Measurements from ENCODE around the gene METTL15.
A peak's percentile ranks its signal among the peaks of the same experiment; 100 is the strongest.

METTL15 gene

DNA sequence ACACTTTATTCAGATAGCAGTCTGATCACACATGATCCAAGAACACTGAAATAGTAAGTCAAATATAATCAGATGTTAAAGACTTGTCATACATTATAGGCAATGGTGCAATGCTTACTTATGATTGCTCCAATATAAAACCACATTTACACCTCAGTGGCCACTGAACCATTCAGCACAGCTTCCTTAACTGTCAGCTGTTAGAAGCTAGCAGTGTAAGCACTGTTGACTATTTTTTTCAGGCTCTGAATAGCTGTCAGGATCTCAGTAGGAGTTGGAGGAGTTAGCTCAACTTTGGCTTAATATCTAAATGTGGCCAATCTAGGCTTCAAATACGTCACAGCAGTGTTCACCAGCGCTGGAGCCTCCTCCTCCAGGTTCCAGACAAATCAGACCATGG lies 36.6 kb downstream of the METTL15 start:
- H3K27ac ChIP-seq = no peak overlapping the region
- H3K36me3 ChIP-seq (replicated peaks) = no peaks in the 10 kb centered on the region
- in situ Hi-C loops (cut with HindIII; ENCODE audit: low pct_ligation_motif_present, low sequenced_read_pairs) = no loop called here
- DNase-seq = no peak
- TF ChIP-seq, protein P1, sequence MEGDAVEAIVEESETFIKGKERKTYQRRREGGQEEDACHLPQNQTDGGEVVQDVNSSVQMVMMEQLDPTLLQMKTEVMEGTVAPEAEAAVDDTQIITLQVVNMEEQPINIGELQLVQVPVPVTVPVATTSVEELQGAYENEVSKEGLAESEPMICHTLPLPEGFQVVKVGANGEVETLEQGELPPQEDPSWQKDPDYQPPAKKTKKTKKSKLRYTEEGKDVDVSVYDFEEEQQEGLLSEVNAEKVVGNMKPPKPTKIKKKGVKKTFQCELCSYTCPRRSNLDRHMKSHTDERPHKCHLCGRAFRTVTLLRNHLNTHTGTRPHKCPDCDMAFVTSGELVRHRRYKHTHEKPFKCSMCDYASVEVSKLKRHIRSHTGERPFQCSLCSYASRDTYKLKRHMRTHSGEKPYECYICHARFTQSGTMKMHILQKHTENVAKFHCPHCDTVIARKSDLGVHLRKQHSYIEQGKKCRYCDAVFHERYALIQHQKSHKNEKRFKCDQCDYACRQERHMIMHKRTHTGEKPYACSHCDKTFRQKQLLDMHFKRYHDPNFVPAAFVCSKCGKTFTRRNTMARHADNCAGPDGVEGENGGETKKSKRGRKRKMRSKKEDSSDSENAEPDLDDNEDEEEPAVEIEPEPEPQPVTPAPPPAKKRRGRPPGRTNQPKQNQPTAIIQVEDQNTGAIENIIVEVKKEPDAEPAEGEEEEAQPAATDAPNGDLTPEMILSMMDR (IDR thresholded peaks at IDR 0.05; ENCODE audit: low read depth, low read length, missing control alignments) = no peak
- H3K4me3 ChIP-seq (ENCODE audit: low read depth, low read length) = no peak overlapping the region
- H3K27me3 ChIP-seq (replicated peaks) = no peaks in the 10 kb centered on the region

DNA sequence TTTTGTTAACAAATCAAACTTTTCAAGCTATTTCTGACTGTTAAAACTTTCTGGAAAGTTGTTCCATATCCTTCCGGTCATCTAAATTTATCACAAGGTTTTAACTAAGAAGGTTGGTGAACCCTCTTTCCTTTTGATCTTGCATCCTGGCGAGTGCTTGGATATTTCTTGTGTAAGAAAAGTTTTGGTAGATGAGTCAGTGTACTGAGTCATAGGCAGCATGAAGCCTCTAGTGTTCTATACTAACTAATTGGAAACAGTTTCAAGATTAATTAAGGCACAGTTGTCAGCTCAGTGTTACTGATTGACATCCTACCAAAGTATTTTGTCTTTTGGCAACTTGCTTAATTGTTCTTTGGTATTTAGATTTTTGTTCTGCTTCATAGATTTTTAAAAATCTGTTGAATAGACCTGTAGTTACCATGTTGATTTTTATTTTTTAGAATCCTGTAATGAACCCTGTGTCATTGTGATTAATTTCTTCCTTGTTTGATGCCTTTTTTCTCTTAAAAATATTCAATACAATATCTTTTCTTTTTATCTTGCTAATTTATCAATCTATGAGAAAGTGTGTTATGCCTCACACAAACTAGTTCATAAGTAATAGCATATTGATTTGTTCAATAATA lies 38.0 kb downstream of the METTL15 start:
- H3K27ac ChIP-seq = no peak overlapping the region
- in situ Hi-C loops (cut with HindIII; ENCODE audit: low pct_ligation_motif_present, low sequenced_read_pairs) = no loop called here
- H3K4me3 ChIP-seq (ENCODE audit: low read depth, low read length) = no peak overlapping the region
- peak; percentile 72 for DNase-seq
- TF ChIP-seq, protein P1 (IDR thresholded peaks at IDR 0.05; ENCODE audit: low read depth, low read length, missing control alignments) = no peak
- no peaks in the 10 kb centered on the region for H3K36me3 ChIP-seq (replicated peaks)
- no peaks in the 10 kb centered on the region for H3K27me3 ChIP-seq (replicated peaks)

- DNase-seq = no peak
- H3K4me3 ChIP-seq (ENCODE audit: low read depth, low read length) = no peak overlapping the region
- no peaks in the 10 kb centered on the region for H3K36me3 ChIP-seq (replicated peaks)
- in situ Hi-C loops (cut with HindIII; ENCODE audit: low pct_ligation_motif_present, low sequenced_read_pairs) = no loop called here
- TF ChIP-seq, protein P1 (IDR thresholded peaks at IDR 0.05; ENCODE audit: low read depth, low read length, missing control alignments) = no peak
- no peak overlapping the region for H3K27ac ChIP-seq
- no peaks in the 10 kb centered on the region for H3K27me3 ChIP-seq (replicated peaks)
These were observed 44.6 kb downstream of the METTL15 start for GRCh38 chr11:28152743-28153142.

DNA sequence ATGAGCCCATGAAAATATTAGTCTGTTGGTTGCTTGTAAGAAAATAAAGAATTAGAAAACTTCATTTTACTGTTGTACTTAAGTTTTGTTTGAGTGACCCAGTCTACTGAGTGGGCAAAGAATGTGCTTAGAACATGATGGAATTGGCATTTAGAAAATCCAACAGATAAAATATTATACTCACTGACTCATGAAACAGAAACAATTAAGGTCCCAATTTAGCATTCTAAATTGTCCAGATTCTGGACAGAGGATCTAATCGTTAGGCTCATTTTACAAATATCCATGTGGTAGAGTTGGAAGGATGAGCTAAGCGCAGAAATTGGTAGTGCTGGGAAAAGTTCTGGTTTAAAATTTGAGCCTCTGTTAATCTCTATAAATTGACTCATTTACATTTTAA lies 45.4 kb downstream of the METTL15 start:
- H3K4me3 ChIP-seq (ENCODE audit: low read depth, low read length) = no peak overlapping the region
- in situ Hi-C loops (cut with HindIII; ENCODE audit: low pct_ligation_motif_present, low sequenced_read_pairs) = no loop called here
- TF ChIP-seq, protein P1 (IDR thresholded peaks at IDR 0.05; ENCODE audit: low read depth, low read length, missing control alignments) = no peak
- no peak for DNase-seq
- no peaks in the 10 kb centered on the region for H3K36me3 ChIP-seq (replicated peaks)
- H3K27ac ChIP-seq = no peak overlapping the region
- H3K27me3 ChIP-seq (replicated peaks) = no peaks in the 10 kb centered on the region

DNA sequence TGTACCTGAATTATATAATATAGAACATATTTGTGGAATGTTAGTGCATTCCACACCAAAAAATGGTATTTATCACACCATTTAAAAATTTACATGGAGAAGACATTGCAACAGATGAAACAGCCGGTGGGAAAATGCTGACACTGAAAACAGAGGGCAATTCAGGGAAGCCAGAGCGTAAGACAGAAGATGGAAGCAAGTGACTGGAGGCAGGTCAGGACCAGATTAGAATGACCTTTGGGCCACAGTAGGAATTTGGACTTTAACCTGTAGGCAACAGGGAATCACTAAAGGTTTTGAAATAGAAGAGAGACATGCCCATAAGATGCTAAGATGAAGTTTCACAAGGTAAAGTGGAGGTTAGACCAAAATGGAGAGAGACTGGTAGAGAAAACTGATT lies 60.5 kb downstream of the METTL15 start:
- Histone ChIP-seq H3K27ac (no peak overlapping the region), H3K4me3 (ENCODE audit: low read depth, low read length) (no peak overlapping the region), H3K36me3 (replicated peaks) (no peaks in the 10 kb centered on the region), H3K27me3 (replicated peaks) (no peaks in the 10 kb centered on the region)
- in situ Hi-C loops (cut with HindIII; ENCODE audit: low pct_ligation_motif_present, low sequenced_read_pairs) = no loop called here
- DNase-seq = no peak
- TF ChIP-seq, protein P1 (IDR thresholded peaks at IDR 0.05; ENCODE audit: low read depth, low read length, missing control alignments) = no peak

DNA sequence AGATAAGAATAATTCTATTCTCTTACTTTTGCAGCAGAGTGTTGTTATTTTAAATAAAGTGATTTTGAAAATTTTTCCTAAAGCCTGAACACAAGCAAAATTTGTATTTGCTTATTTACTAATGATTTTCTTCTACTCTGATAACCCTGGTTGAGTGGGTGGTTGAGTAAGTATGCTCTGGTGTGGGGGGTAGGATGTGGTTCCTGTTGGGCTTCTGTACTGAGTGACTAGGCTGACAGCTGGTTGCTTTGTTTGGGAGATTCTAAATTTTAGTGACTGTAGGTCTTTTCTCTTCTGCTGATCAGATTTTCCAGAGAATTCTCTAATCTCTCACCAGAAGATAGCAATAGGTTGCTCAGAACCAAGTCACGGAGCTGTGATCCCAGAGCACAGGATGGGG lies 61.6 kb downstream of the METTL15 start:
- Histone ChIP-seq H3K27ac (no peak overlapping the region), H3K4me3 (ENCODE audit: low read depth, low read length) (no peak overlapping the region), H3K36me3 (replicated peaks) (no peaks in the 10 kb centered on the region), H3K27me3 (replicated peaks) (no peaks in the 10 kb centered on the region)
- DNase-seq = peak; percentile 55
- in situ Hi-C loops (cut with HindIII; ENCODE audit: low pct_ligation_motif_present, low sequenced_read_pairs) = no loop called here
- TF ChIP-seq, protein P1 (IDR thresholded peaks at IDR 0.05; ENCODE audit: low read depth, low read length, missing control alignments) = no peak
